HepG2 (cell line): ENCODE results near the gene IL1RL2. TPM values are rescaled to one million over a fixed set of nuclear protein-coding genes. Genes with fewer than 3 reads are reported as not detected.

Source experiments
- ELF1 ChIP-seq: sonication (generic); formaldehyde crosslinking; IDR thresholded peaks from 2 replicates; pipeline ENCODE4 v1.4.0; 2020; ENCODE audit warnings: missing genetic modification reagents
- ETV6 ChIP-seq: sonication (generic); formaldehyde crosslinking; conservative IDR thresholded peaks from 2 replicates; pipeline ENCODE4 v1.4.0; 2020; ENCODE audit warnings: missing genetic modification reagents
- FOXA1 ChIP-seq, 2 experiments: fragments of 450-650 bp in 1 of 2; sonication (generic) in 1 of 2; formaldehyde crosslinking in 1 of 2; IDR thresholded peaks; 2 replicates each; pipeline versions ENCODE4 v1.4.0 to v1.6.1; 2016 to 2020; ENCODE audit warnings: missing genetic modification reagents in 1 of 2
- GATAD2A ChIP-seq: IDR thresholded peaks from 2 replicates; pipeline ENCODE4 v1.6.1; 2016
- HNF4A ChIP-seq: sonication (generic); formaldehyde crosslinking; IDR thresholded peaks from 2 replicates; pipeline ENCODE4 v1.4.0; 2020; ENCODE audit warnings: missing genetic modification reagents
- MAFF ChIP-seq: IDR thresholded peaks from 2 replicates; pipeline ENCODE4 v1.6.1; 2011; ENCODE audit warnings: low read depth, low read length, improper control_type of control experiment
- MED1 ChIP-seq: sonication (generic); formaldehyde crosslinking; IDR thresholded peaks from 2 replicates; pipeline ENCODE4 v1.4.0; 2020; ENCODE audit warnings: missing genetic modification reagents
- NONO ChIP-seq, 2 experiments: fragments of 450-650 bp in 1 of 2; sonication (generic) in 1 of 2; formaldehyde crosslinking in 1 of 2; IDR thresholded peaks in 1 of 2; conservative IDR thresholded peaks in 1 of 2; 2 replicates each; pipeline versions ENCODE4 v1.6.1 to v1.8.0; 2017 to 2022; ENCODE audit warnings: mild to moderate bottlenecking in 1 of 2, missing genetic modification reagents in 1 of 2, moderate library complexity in 1 of 2
- NR1H2 ChIP-seq: sonication (generic); formaldehyde crosslinking; IDR thresholded peaks from 2 replicates; pipeline ENCODE4 v1.8.1; 2022; ENCODE audit warnings: low read depth, missing genetic modification reagents, borderline replicate concordance
- SRSF9 ChIP-seq: fragments of 200-400 bp; formaldehyde crosslinking; IDR thresholded peaks from 2 replicates; pipeline ENCODE4 v1.6.1; 2018; ENCODE audit warnings: borderline replicate concordance, mild to moderate bottlenecking, low read depth, low read length; ENCODE audit not compliant: insufficient read depth, poor library complexity, severe bottlenecking
- ZMAT3 ChIP-seq: sonication (generic); formaldehyde crosslinking; conservative IDR thresholded peaks from 2 replicates; pipeline ENCODE4 v1.7.0; 2021; ENCODE audit warnings: missing genetic modification reagents
- ZNF10 ChIP-seq: sonication (generic); formaldehyde crosslinking; IDR thresholded peaks from 2 replicates; pipeline ENCODE4 v1.4.0; 2020; ENCODE audit warnings: mild to moderate bottlenecking, low read depth, missing genetic modification reagents, borderline replicate concordance
- ZNF33B ChIP-seq: sonication (generic); formaldehyde crosslinking; IDR thresholded peaks from 2 replicates; pipeline ENCODE4 v1.5.1; 2020; ENCODE audit warnings: mild to moderate bottlenecking, missing genetic modification reagents
- ZNF383 ChIP-seq: sonication (generic); formaldehyde crosslinking; IDR thresholded peaks from 2 replicates; pipeline ENCODE4 v1.4.0; 2020; ENCODE audit warnings: missing genetic modification reagents, mild to moderate bottlenecking, borderline replicate concordance
- ZNF558 ChIP-seq: sonication (generic); formaldehyde crosslinking; IDR thresholded peaks from 2 replicates; pipeline ENCODE4 v1.9.0; 2022; ENCODE audit warnings: mild to moderate bottlenecking, missing genetic modification reagents, borderline replicate concordance
- ZSCAN31 ChIP-seq: sonication (generic); formaldehyde crosslinking; IDR thresholded peaks from 2 replicates; pipeline ENCODE4 v1.5.0; 2020; ENCODE audit warnings: low read depth, mild to moderate bottlenecking, missing genetic modification reagents
- polyA plus RNA-seq, 8 experiments: library from polyadenylated mRNA; depleted of rRNA in 3 of 8; stranded (reverse) in 7 of 8; unstranded in 1 of 8; fragments of >200 nt; fragmentation: Illumina TruSeq in 4 of 8; extraction: Trizol in 4 of 8; gene quantifications; 2 replicates each; pipeline versions ENCODE4 v1.2.1 to v1.2.3, GENCODE V29; 2011 to 2016; ENCODE audit warnings: low read depth in 4 of 8, missing spikeins in 1 of 8, mixed read lengths in 1 of 8; ENCODE audit not compliant: insufficient read depth in 1 of 8
- total RNA-seq, 5 experiments: library from RNA; depleted of rRNA; stranded (reverse); fragments of >200 nt; fragmentation: Illumina TruSeq; extraction: Trizol; gene quantifications; 2 replicates each; pipeline ENCODE4 v1.2.3, GENCODE V29; 2016; ENCODE audit warnings: low read depth in 1 of 5
- TF ChIP-seq, protein P1 (sequence below): IDR thresholded peaks from 2 replicates; pipeline ENCODE4 v1.6.1; 2018; ENCODE audit warnings: missing genetic modification reagents
- TF ChIP-seq, protein P2 (sequence below): IDR thresholded peaks from 2 replicates; pipeline ENCODE4 v1.6.1; 2016; ENCODE audit warnings: missing compliant biosample characterization, missing genetic modification reagents, borderline replicate concordance
- TF ChIP-seq, protein P3 (sequence below): sonication (generic); formaldehyde crosslinking; IDR thresholded peaks from 2 replicates; pipeline ENCODE4 v1.8.1; 2023; ENCODE audit warnings: mild to moderate bottlenecking, missing genetic modification reagents
- TF ChIP-seq, protein P4 (sequence below): sonication (generic); formaldehyde crosslinking; IDR thresholded peaks from 2 replicates; pipeline ENCODE4 v1.5.1; 2020; ENCODE audit warnings: mild to moderate bottlenecking, missing genetic modification reagents, moderate library complexity
- TF ChIP-seq, protein P5 (sequence below): IDR thresholded peaks from 2 replicates; pipeline ENCODE4 v1.6.1; 2016; ENCODE audit warnings: low read depth, control low read depth
- TF ChIP-seq, protein P6 (sequence below): sonication (generic); formaldehyde crosslinking; IDR thresholded peaks from 2 replicates; pipeline ENCODE4 v1.5.1; 2020; ENCODE audit warnings: missing genetic modification reagents, mild to moderate bottlenecking, borderline replicate concordance

The IL1RL2 gene
- total and polyA plus RNA-seq, 2 of the 13 experiments (the other 11 are each of a cell fraction or from before 2014, with no cell fraction given) = 0.03 TPM; not detected in 1

DNA sequence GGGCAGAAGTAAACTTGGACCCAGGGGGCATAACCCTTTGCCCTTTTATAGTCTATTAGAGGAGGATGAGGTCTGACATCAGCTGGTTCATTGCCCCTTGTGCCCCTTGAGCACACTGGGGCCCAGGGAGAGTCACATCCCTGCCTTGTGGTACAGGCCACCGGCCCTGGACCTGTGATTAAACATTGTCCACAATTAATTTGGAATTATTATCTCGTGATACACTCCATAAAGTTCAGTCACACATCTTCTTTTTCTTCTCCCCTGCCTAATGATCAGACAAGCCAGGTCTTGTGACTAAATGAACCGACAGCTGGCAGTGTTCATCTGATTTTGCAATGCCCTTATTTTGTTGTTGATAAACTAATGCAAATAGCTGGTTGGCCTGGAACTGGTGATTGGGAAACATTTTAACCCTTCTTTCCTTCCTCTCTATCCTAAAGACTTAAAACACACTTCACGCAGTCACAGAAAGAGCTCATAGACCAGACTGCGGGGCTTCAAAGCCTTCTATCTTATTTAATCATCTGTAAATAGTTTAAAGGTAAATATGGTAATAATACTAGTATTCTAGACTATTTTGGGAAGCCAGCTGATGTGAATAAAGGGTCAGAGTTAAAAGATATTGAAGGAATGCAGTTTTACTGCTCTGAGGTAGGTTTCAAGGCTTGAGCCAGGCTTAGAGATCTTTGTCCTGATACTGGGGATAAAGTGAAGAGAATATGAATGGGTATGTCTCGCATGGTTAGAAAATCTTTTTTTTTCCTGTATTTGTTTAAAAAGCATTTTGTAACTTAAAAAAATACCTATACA is 30.9 kb upstream of the IL1RL2 start (continued):
- TF ChIP-seq ZNF558 (CRISPR knock-in tag) (no peak), ZMAT3 (CRISPR knock-in tag) (peak; percentile 81), ZNF33B (CRISPR knock-in tag) (peak; percentile 79; the same call in 1 of the 2 replicates), ETV6 (CRISPR knock-in tag) (no peak), ZNF10 (CRISPR knock-in tag) (no peak), MAFF (no peak), SRSF9 (no peak), ZSCAN31 (CRISPR knock-in tag) (no peak), NONO (IDR thresholded peaks at IDR 0.05) (no peak), NONO (CRISPR knock-in tag; conservative IDR thresholded peaks at IDR 0.05) (peak; percentile 88), FOXA1 (IDR thresholded peaks at IDR 0.05) (peak; percentile 92), FOXA1 (CRISPR knock-in tag; IDR thresholded peaks at IDR 0.05) (peak; percentile 93), GATAD2A (CRISPR knock-in tag) (peak; percentile 100), NR1H2 (CRISPR knock-in tag) (no peak), ELF1 (CRISPR knock-in tag) (peak; percentile 24; the same call in 1 of the 2 replicates), MED1 (peak; percentile 97), ZNF383 (CRISPR knock-in tag) (no peak), HNF4A (CRISPR knock-in tag) (peak; percentile 79)
- TF ChIP-seq, protein P1, sequence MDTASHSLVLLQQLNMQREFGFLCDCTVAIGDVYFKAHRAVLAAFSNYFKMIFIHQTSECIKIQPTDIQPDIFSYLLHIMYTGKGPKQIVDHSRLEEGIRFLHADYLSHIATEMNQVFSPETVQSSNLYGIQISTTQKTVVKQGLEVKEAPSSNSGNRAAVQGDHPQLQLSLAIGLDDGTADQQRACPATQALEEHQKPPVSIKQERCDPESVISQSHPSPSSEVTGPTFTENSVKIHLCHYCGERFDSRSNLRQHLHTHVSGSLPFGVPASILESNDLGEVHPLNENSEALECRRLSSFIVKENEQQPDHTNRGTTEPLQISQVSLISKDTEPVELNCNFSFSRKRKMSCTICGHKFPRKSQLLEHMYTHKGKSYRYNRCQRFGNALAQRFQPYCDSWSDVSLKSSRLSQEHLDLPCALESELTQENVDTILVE (CRISPR knock-in tag) = peak; percentile 87
- TF ChIP-seq, protein P2, sequence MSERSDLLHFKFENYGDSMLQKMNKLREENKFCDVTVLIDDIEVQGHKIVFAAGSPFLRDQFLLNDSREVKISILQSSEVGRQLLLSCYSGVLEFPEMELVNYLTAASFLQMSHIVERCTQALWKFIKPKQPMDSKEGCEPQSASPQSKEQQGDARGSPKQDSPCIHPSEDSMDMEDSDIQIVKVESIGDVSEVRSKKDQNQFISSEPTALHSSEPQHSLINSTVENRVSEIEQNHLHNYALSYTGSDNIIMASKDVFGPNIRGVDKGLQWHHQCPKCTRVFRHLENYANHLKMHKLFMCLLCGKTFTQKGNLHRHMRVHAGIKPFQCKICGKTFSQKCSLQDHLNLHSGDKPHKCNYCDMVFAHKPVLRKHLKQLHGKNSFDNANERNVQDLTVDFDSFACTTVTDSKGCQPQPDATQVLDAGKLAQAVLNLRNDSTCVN = no peak
- TF ChIP-seq, protein P3, sequence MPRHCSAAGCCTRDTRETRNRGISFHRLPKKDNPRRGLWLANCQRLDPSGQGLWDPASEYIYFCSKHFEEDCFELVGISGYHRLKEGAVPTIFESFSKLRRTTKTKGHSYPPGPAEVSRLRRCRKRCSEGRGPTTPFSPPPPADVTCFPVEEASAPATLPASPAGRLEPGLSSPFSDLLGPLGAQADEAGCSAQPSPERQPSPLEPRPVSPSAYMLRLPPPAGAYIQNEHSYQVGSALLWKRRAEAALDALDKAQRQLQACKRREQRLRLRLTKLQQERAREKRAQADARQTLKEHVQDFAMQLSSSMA (CRISPR knock-in tag) = no peak
- TF ChIP-seq, protein P4, sequence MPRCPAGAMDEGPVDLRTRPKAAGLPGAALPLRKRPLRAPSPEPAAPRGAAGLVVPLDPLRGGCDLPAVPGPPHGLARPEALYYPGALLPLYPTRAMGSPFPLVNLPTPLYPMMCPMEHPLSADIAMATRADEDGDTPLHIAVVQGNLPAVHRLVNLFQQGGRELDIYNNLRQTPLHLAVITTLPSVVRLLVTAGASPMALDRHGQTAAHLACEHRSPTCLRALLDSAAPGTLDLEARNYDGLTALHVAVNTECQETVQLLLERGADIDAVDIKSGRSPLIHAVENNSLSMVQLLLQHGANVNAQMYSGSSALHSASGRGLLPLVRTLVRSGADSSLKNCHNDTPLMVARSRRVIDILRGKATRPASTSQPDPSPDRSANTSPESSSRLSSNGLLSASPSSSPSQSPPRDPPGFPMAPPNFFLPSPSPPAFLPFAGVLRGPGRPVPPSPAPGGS (CRISPR knock-in tag) = peak; percentile 54; the same call in 1 of the 2 replicates
- TF ChIP-seq, protein P5, sequence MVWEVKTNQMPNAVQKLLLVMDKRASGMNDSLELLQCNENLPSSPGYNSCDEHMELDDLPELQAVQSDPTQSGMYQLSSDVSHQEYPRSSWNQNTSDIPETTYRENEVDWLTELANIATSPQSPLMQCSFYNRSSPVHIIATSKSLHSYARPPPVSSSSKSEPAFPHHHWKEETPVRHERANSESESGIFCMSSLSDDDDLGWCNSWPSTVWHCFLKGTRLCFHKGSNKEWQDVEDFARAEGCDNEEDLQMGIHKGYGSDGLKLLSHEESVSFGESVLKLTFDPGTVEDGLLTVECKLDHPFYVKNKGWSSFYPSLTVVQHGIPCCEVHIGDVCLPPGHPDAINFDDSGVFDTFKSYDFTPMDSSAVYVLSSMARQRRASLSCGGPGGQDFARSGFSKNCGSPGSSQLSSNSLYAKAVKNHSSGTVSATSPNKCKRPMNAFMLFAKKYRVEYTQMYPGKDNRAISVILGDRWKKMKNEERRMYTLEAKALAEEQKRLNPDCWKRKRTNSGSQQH (CRISPR knock-in tag) = no peak
- TF ChIP-seq, protein P6, sequence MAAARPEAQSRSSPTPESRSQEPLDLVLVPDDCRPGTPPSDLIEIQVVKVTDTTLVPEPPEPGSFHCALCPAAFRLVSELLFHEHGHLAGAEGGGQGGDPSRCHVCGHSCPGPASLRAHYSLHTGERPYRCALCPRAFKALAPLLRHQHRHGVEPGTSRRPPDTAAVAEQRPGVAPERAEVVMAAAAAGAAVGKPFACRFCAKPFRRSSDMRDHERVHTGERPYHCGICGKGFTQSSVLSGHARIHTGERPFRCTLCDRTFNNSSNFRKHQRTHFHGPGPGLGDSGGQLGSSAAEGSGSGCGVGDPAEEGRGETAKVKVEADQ = peak; percentile 94
